HG03457 (cell line): ENCODE data around the gene CTSO.

ENCODE experiments used
- ATAC-seq: cut with Tn5 transposase; IDR thresholded peaks from one replicate; pipeline ENCODE4 v1.9.1; 2021; ENCODE audit warnings: moderate number of reproducible peaks; ENCODE audit not compliant: unreplicated experiment

The CTSO gene

GRCh38 chr4:155953151-155954117, at the start of gene CTSO:
Gene CTSO (minus strand): TSS chr4:155953866. CDS start chr4:155953847, 19 bp downstream.
- peak; percentile 93 for ATAC-seq

GRCh38 chr4:156000491-156000890, 46.8 kb upstream of the CTSO start:
- ATAC-seq = no peak

GRCh38 chr4:155999725-156000124, 46.1 kb upstream of the CTSO start:
- no peak for ATAC-seq

- no peak for ATAC-seq
Observed at GRCh38 chr4:155995069-155995468, 41.4 kb upstream of the CTSO start.

GRCh38 chr4:155984106-155984797, 30.6 kb upstream of the CTSO start:
- ATAC-seq = no peak

- no peak for ATAC-seq
Observed at GRCh38 chr4:155982736-155983385, 29.2 kb upstream of the CTSO start.

- no peak for ATAC-seq
Observed at GRCh38 chr4:155978810-155979209, 25.1 kb upstream of the CTSO start.

- ATAC-seq = no peak
Observed at GRCh38 chr4:155975511-155975910, 21.8 kb upstream of the CTSO start.

- ATAC-seq = no peak
Observed at GRCh38 chr4:155974996-155975395, 21.3 kb upstream of the CTSO start.

GRCh38 chr4:155974476-155974749, 20.7 kb upstream of the CTSO start:
- peak; percentile 99 for ATAC-seq

GRCh38 chr4:155973639-155974475, 20.2 kb upstream of the CTSO start:
- ATAC-seq = peak; percentile 26

GRCh38 chr4:155972098-155972497, 18.4 kb upstream of the CTSO start:
- peak; percentile 38 for ATAC-seq

GRCh38 chr4:155966731-155967395, 13.2 kb upstream of the CTSO start:
- ATAC-seq = no peak

- no peak for ATAC-seq
Observed at GRCh38 chr4:155966171-155966570, 12.5 kb upstream of the CTSO start.

- no peak for ATAC-seq
Observed at GRCh38 chr4:155964016-155964891, 10.6 kb upstream of the CTSO start.

- ATAC-seq = no peak
Observed at GRCh38 chr4:155962767-155963166, 9.1 kb upstream of the CTSO start.

- ATAC-seq = no peak
Observed at GRCh38 chr4:155961575-155961974, 7.9 kb upstream of the CTSO start.

GRCh38 chr4:155960522-155960921, 6.9 kb upstream of the CTSO start:
- no peak for ATAC-seq

GRCh38 chr4:155959417-155959816, 5.8 kb upstream of the CTSO start:
- no peak for ATAC-seq
